ENCODE results near the gene PKNOX2.
"Not testable (repeated sequence)": the region's sequence is repeated elsewhere in the genome, so short reads cannot be mapped to it uniquely, and the experiment has no call there.

Gene PKNOX2

DNA sequence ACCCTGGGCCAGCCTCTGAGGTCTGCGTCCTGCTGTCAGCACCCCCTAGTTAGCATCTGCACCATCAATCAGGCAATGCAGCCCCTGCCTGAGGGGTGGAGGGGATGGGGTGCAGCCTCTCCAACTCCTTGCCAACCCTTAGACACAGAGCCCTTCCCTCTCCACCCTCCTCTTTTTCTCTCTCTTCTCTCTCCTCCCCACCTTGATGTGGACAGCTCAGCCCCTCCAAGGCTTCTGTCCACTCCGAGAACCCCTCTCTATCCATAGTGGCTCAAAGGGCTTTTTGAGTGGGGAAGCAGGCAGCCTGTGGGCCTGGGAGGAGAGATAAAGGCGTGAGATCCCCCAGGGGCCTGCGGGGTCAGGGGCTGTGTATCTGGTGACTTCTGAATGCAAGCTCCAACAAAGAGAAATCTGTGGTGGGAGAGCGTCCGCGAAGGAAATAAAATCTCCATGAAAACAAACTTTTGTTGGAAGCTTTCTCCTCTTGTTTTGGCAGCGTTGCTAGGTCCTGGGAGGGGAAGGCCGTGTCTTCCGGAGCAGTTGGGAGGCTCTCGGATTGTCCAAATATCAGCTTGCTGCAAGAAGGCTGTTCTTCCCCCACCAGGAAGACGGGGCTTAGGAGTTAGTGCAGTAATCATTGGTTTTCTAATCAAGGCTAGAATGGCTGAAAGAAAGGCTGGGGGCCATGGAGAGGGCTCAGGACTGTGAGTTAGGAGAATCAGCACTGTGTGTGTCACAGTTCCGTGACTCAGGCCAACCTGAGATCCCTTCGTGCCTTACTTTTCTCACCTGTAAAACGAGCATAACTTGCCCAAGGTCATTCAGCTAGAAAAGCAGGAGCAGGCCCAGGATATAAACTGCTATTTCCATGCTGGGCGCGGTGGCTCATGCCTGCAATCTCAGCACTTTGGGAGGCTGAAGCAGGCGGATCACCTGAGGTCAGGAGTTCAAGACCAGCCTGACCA lies 50.3 kb downstream of the PKNOX2 start:
- no peak for DNase-seq (ENCODE audit: low spot score)
- TF ChIP-seq, protein P1, sequence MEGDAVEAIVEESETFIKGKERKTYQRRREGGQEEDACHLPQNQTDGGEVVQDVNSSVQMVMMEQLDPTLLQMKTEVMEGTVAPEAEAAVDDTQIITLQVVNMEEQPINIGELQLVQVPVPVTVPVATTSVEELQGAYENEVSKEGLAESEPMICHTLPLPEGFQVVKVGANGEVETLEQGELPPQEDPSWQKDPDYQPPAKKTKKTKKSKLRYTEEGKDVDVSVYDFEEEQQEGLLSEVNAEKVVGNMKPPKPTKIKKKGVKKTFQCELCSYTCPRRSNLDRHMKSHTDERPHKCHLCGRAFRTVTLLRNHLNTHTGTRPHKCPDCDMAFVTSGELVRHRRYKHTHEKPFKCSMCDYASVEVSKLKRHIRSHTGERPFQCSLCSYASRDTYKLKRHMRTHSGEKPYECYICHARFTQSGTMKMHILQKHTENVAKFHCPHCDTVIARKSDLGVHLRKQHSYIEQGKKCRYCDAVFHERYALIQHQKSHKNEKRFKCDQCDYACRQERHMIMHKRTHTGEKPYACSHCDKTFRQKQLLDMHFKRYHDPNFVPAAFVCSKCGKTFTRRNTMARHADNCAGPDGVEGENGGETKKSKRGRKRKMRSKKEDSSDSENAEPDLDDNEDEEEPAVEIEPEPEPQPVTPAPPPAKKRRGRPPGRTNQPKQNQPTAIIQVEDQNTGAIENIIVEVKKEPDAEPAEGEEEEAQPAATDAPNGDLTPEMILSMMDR (IDR thresholded peaks at IDR 0.05; ENCODE audit: extremely low read depth, missing control alignments) = no peak

DNA sequence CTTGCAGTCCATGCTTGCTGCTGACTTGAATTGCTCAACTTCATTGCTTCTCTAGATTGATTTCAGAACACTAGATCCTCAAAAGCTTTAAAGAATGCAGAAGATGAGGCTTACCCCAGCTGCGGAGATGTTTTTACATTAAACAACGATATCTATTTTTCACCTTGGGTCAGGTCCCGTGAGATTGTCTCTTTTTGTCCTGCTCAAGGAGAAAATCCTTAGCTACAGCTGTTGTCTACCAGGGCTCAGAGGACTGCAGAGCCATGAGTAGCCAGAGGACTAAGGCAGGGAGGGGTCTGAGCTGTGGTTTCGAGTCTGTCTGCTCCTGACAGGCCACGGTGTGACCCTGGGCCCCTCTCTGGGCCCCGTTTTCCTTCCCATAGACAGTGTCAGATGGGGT lies 51.4 kb downstream of the PKNOX2 start:
- DNase-seq (ENCODE audit: low spot score) = no peak

DNA sequence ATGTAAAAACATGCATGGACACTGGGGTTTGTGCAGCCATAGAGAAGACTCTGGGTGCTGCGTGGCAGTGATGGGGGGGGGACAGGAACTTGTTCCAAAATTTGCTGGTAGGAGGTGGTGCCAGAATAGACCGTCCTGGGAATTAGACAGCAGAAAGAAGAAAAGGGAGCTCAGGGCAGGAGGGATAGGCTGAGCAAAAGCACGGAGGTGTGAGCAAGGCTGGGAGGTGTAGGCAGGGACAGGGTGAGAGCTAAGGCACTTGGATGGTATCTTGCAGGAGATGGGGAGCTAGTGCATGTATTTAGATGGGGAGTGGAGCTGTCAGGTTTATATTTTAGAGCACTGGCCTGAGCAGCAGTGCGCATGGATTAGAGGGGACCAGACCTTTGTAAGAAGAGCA lies 53.8 kb downstream of the PKNOX2 start:
- TF ChIP-seq, protein P1 (IDR thresholded peaks at IDR 0.05; ENCODE audit: extremely low read depth, missing control alignments) = no peak

More for the DNA sequence above, 51.4 kb downstream of the PKNOX2 start:
- TF ChIP-seq, protein P1 (IDR thresholded peaks at IDR 0.05; ENCODE audit: extremely low read depth, missing control alignments) = no peak

DNA sequence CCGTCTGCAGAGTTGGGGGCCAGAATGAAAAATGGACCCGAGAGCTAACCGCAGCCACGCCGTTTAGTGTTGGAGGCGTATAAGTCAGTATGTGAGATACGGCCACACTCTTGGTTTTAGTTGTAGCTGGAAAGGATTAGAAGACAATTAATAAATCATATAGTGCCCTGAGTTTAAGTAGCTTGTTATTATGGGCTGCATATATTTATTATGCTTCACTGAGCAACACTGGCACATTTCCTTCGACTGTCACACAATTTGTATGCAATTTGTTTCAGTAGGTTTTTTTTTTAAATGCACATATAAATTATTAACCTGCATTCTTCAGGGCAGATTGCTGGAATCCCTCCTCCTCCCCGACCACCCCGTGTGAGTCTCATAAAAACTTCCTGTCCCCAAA lies 56.9 kb downstream of the PKNOX2 start:
- no peak for DNase-seq (ENCODE audit: low spot score)

More for the DNA sequence above, 53.8 kb downstream of the PKNOX2 start:
- DNase-seq (ENCODE audit: low spot score) = no peak

DNA sequence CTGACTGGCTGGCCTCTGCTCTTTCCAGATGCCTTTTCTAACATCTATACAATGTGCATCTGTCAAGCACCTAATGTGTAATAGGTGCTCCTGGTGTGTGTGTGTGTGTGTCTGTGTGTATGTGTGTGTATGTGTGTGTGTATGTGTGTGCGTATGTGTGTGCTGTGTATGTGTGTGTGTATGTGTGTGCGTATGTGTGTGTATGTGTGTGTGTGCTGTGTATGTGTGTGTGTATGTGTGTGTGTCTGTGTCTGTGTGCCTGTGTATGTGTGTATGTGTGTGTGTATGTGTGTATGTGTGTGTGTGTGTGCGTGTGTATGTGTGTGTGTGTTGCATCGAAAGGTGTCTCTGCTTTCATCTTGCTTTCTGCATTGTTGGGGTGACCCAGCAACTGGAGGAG lies 57.9 kb downstream of the PKNOX2 start:
- TF ChIP-seq, protein P1 (IDR thresholded peaks at IDR 0.05; ENCODE audit: extremely low read depth, missing control alignments) = no peak
- DNase-seq (ENCODE audit: low spot score) = no peak

More for the DNA sequence above, 56.9 kb downstream of the PKNOX2 start:
- TF ChIP-seq, protein P1 (IDR thresholded peaks at IDR 0.05; ENCODE audit: extremely low read depth, missing control alignments) = no peak

DNA sequence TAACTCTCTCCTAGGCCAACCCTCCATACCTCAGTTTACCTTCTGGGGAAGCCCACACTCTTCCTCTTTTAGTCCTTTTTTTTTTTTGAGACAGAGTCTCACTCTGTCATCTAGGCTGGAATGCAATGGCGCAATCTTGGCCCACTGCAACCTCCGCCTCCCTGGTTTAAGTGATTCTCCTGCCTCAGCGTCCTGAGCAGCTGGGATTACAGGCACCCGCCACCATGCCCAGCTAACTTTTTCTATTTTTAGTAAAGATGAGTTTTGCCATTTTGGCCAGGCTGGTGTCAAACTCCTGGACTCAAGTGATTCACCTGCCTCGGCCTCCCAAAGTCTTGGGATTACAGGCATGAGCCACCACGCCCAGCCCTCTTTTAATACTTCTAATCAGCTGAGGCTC lies 58.6 kb downstream of the PKNOX2 start:
- not testable (repeated sequence) for DNase-seq (ENCODE audit: low spot score)

DNA sequence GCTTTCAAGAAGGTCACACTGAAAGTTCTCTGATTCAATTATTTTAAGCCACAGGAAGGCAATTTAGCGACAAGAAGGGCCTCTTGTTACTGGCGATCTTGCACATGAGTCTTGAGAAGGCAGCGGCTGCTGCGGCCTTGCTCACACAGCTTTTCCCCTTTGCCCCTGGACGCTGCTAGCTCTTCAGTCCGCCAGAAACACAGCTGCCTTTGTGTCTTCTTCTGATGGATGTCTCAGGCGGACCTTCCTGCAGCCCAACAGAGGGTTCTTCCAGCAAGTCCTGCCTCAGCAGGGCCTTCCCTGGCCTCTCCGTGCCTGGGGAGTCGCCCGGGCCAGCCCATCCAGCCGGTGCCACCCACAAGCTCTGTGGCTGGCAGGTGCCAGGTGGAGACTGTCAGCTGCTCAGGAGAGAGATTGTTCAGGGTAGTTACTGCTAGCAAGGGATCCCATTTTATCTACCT lies 59.4 kb downstream of the PKNOX2 start:
- no peak for DNase-seq (ENCODE audit: low spot score)

More for the DNA sequence above, 59.4 kb downstream of the PKNOX2 start:
- TF ChIP-seq, protein P1 (IDR thresholded peaks at IDR 0.05; ENCODE audit: extremely low read depth, missing control alignments) = no peak

All from GM20000 (cell line).